ENCODE results near the gene HEXD. TPM values are rescaled to one million over a fixed set of nuclear protein-coding genes. Genes with fewer than 3 reads are reported as not detected.
"Not testable (repeated sequence)": the region's sequence is repeated elsewhere in the genome, so short reads cannot be mapped to it uniquely, and the experiment has no call there.

The HEXD gene
- total RNA-seq, 1 donor from 2014 or later = 21.9 TPM

DNA sequence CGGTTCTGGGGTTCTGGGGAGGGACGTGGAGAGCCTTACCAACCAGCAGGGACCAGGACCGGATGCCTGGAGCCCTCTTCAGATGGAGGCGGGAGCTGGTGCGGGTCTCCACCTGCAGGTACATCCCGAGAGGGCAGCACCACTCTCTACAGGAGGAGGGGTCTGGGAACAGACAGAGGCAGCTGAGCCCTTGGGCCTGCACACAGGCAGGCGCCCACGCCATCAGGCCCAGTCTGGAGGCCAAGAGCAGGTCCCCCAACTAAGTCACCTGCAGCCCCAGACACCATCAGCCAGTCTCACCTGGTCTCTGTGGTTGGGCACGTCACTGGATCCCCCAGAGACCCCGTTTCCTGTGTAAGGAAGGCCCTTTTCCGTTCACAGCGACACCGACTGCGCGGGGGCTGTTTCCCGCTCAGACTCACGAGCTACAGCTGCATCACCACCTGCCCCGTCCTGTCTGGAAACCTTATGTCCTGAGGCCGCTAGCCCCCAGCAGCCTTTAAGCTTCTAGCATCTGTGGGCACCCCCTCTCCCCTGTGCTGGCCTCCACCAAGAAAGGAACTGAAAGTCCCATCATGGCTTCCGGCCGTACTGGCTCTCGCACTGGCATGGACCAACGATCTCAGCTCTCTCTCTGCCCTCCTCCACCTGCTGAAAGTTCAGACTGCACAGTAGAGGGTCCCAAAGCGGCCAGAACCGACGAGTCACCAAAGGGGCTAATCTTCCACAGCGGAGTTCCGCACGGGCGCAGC lies 31.2 kb downstream of the HEXD start:
- no peak overlapping the region for H3K27ac Mint-ChIP-seq (ENCODE audit: unreplicated experiment)
- H3K9me3 Mint-ChIP-seq (ENCODE audit: unreplicated experiment) = no peaks in the 10 kb centered on the region
- H3K4me3 Mint-ChIP-seq (ENCODE audit: unreplicated experiment) = peak overlapping the region; percentile 81
- peaks cover 21% of the 10 kb centered on the region for H3K4me1 Mint-ChIP-seq (ENCODE audit: unreplicated experiment)
- H3K27me3 Mint-ChIP-seq (ENCODE audit: unreplicated experiment) = no peaks in the 10 kb centered on the region
- no peak for DNase-seq (ENCODE audit: extremely low spot score, unreplicated experiment)
- H3K36me3 Mint-ChIP-seq (ENCODE audit: unreplicated experiment) = no peaks in the 10 kb centered on the region
- TF ChIP-seq, protein P1, sequence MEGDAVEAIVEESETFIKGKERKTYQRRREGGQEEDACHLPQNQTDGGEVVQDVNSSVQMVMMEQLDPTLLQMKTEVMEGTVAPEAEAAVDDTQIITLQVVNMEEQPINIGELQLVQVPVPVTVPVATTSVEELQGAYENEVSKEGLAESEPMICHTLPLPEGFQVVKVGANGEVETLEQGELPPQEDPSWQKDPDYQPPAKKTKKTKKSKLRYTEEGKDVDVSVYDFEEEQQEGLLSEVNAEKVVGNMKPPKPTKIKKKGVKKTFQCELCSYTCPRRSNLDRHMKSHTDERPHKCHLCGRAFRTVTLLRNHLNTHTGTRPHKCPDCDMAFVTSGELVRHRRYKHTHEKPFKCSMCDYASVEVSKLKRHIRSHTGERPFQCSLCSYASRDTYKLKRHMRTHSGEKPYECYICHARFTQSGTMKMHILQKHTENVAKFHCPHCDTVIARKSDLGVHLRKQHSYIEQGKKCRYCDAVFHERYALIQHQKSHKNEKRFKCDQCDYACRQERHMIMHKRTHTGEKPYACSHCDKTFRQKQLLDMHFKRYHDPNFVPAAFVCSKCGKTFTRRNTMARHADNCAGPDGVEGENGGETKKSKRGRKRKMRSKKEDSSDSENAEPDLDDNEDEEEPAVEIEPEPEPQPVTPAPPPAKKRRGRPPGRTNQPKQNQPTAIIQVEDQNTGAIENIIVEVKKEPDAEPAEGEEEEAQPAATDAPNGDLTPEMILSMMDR (IDR thresholded peaks at IDR 0.05) = no peak

DNA sequence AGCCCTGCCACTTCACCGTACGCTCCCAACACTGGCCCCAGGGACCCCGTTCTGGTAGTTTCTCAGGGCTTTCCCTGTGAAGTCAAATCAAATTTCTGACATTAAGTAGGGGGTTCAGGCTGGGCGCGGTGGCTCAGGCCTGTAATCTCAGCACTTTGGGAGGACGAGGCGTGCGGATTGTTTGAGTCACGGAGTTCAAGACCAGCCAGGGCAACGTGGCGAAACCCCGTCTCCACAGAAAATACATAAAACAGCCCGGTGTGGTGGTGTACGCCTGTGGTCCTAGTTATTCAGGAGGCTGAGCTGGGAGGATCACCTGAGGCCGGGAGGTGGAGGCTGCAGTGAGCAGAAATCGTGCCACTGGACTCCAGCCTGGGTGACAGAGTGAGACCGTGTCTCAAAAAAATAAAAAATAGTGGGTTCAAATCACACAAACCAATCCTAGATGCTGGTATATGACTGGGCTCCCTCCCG lies 31.8 kb downstream of the HEXD start:
- Mint-ChIP-seq H3K27me3 (ENCODE audit: unreplicated experiment) (no peaks in the 10 kb centered on the region), H3K36me3 (ENCODE audit: unreplicated experiment) (no peaks in the 10 kb centered on the region), H3K4me1 (ENCODE audit: unreplicated experiment) (peaks cover 21% of the 10 kb centered on the region), H3K27ac (ENCODE audit: unreplicated experiment) (peak overlapping the region; percentile 54), H3K4me3 (ENCODE audit: unreplicated experiment) (peak overlapping the region; percentile 81), H3K9me3 (ENCODE audit: unreplicated experiment) (no peaks in the 10 kb centered on the region)
- TF ChIP-seq, protein P1 (IDR thresholded peaks at IDR 0.05) = no peak
- no peak for DNase-seq (ENCODE audit: extremely low spot score, unreplicated experiment)

DNA sequence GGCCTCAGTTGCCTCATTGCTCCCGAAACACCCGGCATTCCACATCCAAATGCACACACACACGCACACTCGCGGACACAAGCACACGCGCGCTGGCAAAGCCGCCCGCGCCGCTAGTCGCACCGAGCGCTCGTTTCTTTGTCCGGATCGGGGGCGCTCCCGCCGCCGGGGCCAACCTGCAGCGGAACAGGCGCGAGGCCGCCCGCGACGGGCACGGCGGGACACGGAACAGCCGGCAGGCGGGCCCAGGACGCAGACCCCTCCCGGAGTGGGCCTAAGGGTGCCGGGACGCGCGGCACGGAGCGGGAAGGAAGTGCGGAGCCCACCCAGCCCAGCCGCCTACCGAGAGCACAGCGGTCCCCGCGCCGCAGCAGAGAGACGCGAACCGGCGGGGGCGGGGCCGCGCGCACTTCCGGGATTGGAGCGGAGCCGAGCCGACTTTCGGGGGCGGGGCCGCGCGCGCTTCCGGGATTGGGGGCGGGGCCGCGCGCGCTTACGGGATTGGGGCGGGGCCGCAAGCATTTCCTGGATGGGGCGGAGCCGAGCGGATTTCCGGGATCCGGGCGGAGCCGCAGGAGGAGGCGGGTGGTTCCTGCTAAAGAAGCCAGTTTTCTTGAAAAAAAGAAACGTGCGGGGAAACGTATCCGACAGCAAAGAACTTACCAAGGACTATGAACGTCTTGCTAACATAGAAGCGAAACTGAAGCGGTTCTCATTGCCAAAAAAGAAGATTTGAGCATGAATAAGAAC lies 32.4 kb downstream of the HEXD start, which contains the start of gene CYBC1:
Gene CYBC1 (minus strand): TSS at position 396 of the 750 bp plus-strand sequence. CDS start 1,498 bp downstream, outside the sequence.
- Mint-ChIP-seq H3K9me3 (ENCODE audit: unreplicated experiment) (no peaks in the 10 kb centered on the region), H3K36me3 (ENCODE audit: unreplicated experiment) (no peaks in the 10 kb centered on the region), H3K4me1 (ENCODE audit: unreplicated experiment) (peaks cover 21% of the 10 kb centered on the region), H3K27ac (ENCODE audit: unreplicated experiment) (peak within 1 kb of the TSS; percentile 96), H3K4me3 (ENCODE audit: unreplicated experiment) (peak within 1 kb of the TSS; percentile 81), H3K27me3 (ENCODE audit: unreplicated experiment) (no peaks in the 10 kb centered on the region)
- peak; percentile 97 for DNase-seq (ENCODE audit: extremely low spot score, unreplicated experiment)
- TF ChIP-seq, protein P1 (IDR thresholded peaks at IDR 0.05) = no peak

DNA sequence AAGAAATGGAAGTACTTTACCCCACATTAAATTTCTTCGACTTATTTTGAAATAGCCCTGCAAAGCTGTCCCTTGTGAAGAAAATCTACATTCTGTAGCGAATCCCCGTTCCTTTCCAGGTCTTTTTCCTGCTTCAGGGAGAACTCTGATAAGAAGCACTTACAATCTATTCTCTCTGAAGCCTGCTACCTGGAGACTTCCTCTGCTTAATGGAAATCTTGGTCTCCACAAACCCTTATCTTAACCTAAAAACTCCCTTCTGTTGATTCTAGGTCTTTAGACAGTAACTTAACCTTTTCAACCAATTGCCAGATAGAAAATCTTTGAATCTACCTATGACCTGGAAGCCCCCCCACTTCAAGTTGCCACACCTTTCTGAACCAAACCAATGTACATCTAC lies 34.0 kb downstream of the HEXD start:
- Mint-ChIP-seq H3K27me3 (ENCODE audit: unreplicated experiment) (no peaks in the 10 kb centered on the region), H3K36me3 (ENCODE audit: unreplicated experiment) (no peaks in the 10 kb centered on the region), H3K4me1 (ENCODE audit: unreplicated experiment) (peaks cover 23% of the 10 kb centered on the region), H3K9me3 (ENCODE audit: unreplicated experiment) (no peaks in the 10 kb centered on the region), H3K27ac (ENCODE audit: unreplicated experiment) (peak overlapping the region; percentile 14), H3K4me3 (ENCODE audit: unreplicated experiment) (no peak overlapping the region)
- no peak for DNase-seq (ENCODE audit: extremely low spot score, unreplicated experiment)
- TF ChIP-seq, protein P1 (IDR thresholded peaks at IDR 0.05) = no peak

DNA sequence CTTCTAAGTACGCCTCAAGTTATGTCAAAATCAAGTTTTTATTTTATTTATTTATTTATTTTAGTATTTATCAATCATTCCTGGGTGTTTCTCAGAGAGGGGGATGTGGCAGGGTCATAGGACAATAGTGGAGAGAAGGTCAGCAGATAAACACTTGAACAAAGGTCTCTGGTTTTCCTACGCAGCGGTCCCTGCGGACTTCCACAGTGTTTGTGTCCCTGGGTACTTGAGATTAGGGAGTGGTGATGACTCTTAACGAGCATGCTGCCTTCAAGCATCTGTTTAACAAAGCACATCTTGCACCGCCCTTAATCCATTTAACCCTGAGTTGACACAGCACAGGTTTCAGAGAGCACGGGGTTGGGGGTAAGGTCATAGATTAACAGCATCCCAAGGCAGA lies 35.0 kb downstream of the HEXD start:
- not testable (repeated sequence) for H3K36me3 Mint-ChIP-seq (ENCODE audit: unreplicated experiment); H3K27ac Mint-ChIP-seq (ENCODE audit: unreplicated experiment); H3K4me3 Mint-ChIP-seq (ENCODE audit: unreplicated experiment); H3K9me3 Mint-ChIP-seq (ENCODE audit: unreplicated experiment); DNase-seq (ENCODE audit: extremely low spot score, unreplicated experiment); H3K27me3 Mint-ChIP-seq (ENCODE audit: unreplicated experiment)
- peaks cover 31% of the 10 kb centered on the region for H3K4me1 Mint-ChIP-seq (ENCODE audit: unreplicated experiment)

DNA sequence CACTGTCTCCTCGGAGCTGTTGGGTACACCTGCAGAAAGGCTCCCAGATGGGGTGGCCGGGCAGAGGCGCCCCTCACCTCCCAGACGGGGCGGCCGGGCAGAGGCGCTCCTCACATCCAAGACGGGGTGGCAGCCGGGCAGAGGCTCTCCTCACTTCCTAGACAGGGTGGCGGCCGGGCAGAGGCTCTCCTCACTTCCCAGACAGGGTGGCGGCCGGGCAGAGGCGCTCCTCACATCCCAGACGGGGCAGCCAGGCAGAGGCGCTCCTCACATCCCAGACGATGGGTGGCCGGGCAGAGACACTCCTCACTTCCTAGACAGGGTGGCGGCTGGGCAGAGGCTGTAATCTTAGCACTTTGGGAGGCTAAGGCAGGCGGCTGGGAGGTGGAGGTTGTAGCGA lies 35.6 kb downstream of the HEXD start:
- not testable (repeated sequence) for H3K27ac Mint-ChIP-seq (ENCODE audit: unreplicated experiment); H3K36me3 Mint-ChIP-seq (ENCODE audit: unreplicated experiment); H3K9me3 Mint-ChIP-seq (ENCODE audit: unreplicated experiment); H3K4me3 Mint-ChIP-seq (ENCODE audit: unreplicated experiment); H3K27me3 Mint-ChIP-seq (ENCODE audit: unreplicated experiment); DNase-seq (ENCODE audit: extremely low spot score, unreplicated experiment)
- H3K4me1 Mint-ChIP-seq (ENCODE audit: unreplicated experiment) = peaks cover 31% of the 10 kb centered on the region

All from osteocyte (in vitro differentiated cells).